ENCODE measurements around the gene PEBP1. TPM values are rescaled to one million over a fixed set of nuclear protein-coding genes. Genes with fewer than 3 reads are reported as not detected.
A peak's percentile ranks its signal among the peaks of the same experiment; 100 is the strongest.

PEBP1 gene
- polyA plus RNA-seq, 2 of the 4 experiments (the other 2 are of a cell fraction), result 169 to 246 TPM

- FAIRE-seq (no peak), DNase-seq (ENCODE audit: low read depth in 1 of 2, low spot score in 1 of 2) (no peak), ATAC-seq (no peak)
- Histone ChIP-seq H3K4me1 (no peaks in the 10 kb centered on the region), H3K4me2 (no peak overlapping the region), H3K9me3 (no peaks in the 10 kb centered on the region), H3K27ac (no peak overlapping the region), H3K4me3 (no peak overlapping the region)
- TF ChIP-seq MYC (IDR thresholded peaks at IDR 0.05; ENCODE audit: borderline replicate concordance, low read length), result no peak
- TF ChIP-seq, protein P1, sequence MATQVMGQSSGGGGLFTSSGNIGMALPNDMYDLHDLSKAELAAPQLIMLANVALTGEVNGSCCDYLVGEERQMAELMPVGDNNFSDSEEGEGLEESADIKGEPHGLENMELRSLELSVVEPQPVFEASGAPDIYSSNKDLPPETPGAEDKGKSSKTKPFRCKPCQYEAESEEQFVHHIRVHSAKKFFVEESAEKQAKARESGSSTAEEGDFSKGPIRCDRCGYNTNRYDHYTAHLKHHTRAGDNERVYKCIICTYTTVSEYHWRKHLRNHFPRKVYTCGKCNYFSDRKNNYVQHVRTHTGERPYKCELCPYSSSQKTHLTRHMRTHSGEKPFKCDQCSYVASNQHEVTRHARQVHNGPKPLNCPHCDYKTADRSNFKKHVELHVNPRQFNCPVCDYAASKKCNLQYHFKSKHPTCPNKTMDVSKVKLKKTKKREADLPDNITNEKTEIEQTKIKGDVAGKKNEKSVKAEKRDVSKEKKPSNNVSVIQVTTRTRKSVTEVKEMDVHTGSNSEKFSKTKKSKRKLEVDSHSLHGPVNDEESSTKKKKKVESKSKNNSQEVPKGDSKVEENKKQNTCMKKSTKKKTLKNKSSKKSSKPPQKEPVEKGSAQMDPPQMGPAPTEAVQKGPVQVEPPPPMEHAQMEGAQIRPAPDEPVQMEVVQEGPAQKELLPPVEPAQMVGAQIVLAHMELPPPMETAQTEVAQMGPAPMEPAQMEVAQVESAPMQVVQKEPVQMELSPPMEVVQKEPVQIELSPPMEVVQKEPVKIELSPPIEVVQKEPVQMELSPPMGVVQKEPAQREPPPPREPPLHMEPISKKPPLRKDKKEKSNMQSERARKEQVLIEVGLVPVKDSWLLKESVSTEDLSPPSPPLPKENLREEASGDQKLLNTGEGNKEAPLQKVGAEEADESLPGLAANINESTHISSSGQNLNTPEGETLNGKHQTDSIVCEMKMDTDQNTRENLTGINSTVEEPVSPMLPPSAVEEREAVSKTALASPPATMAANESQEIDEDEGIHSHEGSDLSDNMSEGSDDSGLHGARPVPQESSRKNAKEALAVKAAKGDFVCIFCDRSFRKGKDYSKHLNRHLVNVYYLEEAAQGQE (IDR thresholded peaks at IDR 0.05), result no peak
- no peak for TF ChIP-seq NPAS2 (CRISPR knock-in tag; IDR thresholded peaks at IDR 0.05; ENCODE audit: borderline replicate concordance)
- no peak for TF ChIP-seq TP53 (CRISPR knock-in tag; IDR thresholded peaks at IDR 0.05)
- TF ChIP-seq HOXB13 (CRISPR knock-in tag; IDR thresholded peaks at IDR 0.05; ENCODE audit: low read depth), result no peak
- TF ChIP-seq SREBF2 (IDR thresholded peaks at IDR 0.05), result no peak
- TF ChIP-seq JUNB (IDR thresholded peaks at IDR 0.05), result no peak
- TF ChIP-seq FOXS1 (CRISPR knock-in tag; IDR thresholded peaks at IDR 0.05), result no peak
- TF ChIP-seq, protein P2, sequence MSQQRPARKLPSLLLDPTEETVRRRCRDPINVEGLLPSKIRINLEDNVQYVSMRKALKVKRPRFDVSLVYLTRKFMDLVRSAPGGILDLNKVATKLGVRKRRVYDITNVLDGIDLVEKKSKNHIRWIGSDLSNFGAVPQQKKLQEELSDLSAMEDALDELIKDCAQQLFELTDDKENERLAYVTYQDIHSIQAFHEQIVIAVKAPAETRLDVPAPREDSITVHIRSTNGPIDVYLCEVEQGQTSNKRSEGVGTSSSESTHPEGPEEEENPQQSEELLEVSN (IDR thresholded peaks at IDR 0.05; ENCODE audit: borderline replicate concordance, low read depth), result no peak
- no peak for TF ChIP-seq EP300 (IDR thresholded peaks at IDR 0.05)
- no peak for TF ChIP-seq HES2 (IDR thresholded peaks at IDR 0.05)
- no peak for TF ChIP-seq HOXB5 (CRISPR knock-in tag; IDR thresholded peaks at IDR 0.05)
- POLR2A ChIA-PET, result no interaction called here
- WGBS (ENCODE audit: missing lambda C conversion rate), result 90% methylated on average over 5 of the region's 5 CpGs
- CTCF ChIA-PET, result interaction anchor here (0.8 to 1.0 kb wide), 3 partner anchors 11 to 16 kb away, joined by 3 to 7 read pairs (median 3); partner anchors contain the start of gene PEBP1
Observed at GRCh38 chr12:118151755-118152154, 15.8 kb downstream of the PEBP1 start.

DNA sequence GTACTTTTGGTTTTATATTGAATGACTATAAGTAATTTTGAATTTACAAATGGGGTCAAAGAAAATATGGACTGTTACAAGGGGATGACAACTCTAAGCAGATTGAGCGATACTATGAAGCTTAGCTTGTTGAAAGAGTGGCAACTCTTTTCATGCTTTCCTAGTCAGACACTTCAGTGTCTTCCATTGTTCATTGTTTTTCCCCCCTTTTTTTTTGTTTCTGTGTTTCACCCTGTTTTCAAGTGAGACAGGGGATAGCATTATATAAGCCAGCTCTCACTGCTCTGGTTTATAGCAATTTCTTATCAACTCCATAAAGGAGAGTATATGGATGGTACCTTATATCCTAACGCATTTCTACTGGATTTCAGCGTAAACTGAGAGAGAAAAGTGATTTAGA, 24.6 kb downstream of the PEBP1 start:
- 95% methylated on average over 3 of the region's 3 CpGs for WGBS (ENCODE audit: missing lambda C conversion rate)
- ChIA-PET POLR2A (no interaction called here), CTCF (interaction anchor here (0.6 to 3.0 kb wide), 5 partner anchors 11 to 383 kb away, joined by 3 to 24 read pairs (median 3); partner anchors contain the start of gene SUDS3)
- TF ChIP-seq FOXS1 (CRISPR knock-in tag; IDR thresholded peaks at IDR 0.05) (no peak), ZNF302 (CRISPR knock-in tag; IDR thresholded peaks at IDR 0.05) (no peak), CBX8 (IDR thresholded peaks at IDR 0.05) (no peak)
- TF ChIP-seq, protein P2 (IDR thresholded peaks at IDR 0.05; ENCODE audit: borderline replicate concordance, low read depth), result no peak
- no peaks in the 10 kb centered on the region for H3K9me3 ChIP-seq
- no peak overlapping the region for H3K4me3 ChIP-seq
- H3K4me1 ChIP-seq, result no peaks in the 10 kb centered on the region
- DNase-seq (ENCODE audit: low read depth in 1 of 2, low spot score in 1 of 2) (no peak), ATAC-seq (no peak), FAIRE-seq (no peak)
- no peak overlapping the region for H3K27ac ChIP-seq
- H3K4me2 ChIP-seq, result no peak overlapping the region

DNA sequence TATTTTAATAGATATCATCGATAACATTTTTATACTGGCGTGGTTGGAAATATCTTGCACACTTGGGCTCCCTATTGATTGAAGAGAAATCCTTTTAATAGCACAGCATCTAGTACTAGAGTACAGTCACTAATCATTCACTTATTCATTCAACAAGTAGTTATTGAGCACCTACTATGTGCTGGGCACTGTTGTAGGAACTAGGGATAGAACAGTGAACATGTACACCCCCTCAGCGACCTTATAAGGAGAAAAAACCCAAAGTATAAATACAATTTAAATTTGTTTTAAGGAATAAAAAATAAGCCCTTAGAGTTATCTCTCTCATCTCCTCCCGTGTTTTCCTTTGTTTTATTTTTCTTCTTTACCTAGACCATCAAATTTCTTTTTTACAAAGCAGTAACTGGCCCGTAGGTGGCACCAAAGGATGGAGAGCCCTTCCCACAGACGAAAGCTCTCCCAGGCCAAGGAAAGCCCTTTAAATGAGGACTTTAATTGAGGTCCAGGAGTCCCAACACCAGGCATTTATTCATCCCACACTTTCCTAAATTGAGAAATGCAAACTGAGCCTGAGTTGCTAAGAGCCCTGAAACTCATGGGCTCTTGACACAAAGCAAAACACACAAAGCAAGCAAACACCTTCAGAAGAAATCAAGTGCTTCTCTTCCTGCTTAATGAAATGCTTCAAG, 29.0 kb downstream of the PEBP1 start:
- peak; percentile 87 to 89 for ATAC-seq
- CTCF ChIA-PET, result interaction anchor here (0.5 to 3.5 kb wide), 18 partner anchors 10 to 290 kb away, joined by 3 to 61 read pairs (median 4); partner anchors contain the start of genes PEBP1, SUDS3 and TAOK3
- no peak for FAIRE-seq

More for the DNA sequence above, 29.0 kb downstream of the PEBP1 start:
- TF ChIP-seq, protein P3, sequence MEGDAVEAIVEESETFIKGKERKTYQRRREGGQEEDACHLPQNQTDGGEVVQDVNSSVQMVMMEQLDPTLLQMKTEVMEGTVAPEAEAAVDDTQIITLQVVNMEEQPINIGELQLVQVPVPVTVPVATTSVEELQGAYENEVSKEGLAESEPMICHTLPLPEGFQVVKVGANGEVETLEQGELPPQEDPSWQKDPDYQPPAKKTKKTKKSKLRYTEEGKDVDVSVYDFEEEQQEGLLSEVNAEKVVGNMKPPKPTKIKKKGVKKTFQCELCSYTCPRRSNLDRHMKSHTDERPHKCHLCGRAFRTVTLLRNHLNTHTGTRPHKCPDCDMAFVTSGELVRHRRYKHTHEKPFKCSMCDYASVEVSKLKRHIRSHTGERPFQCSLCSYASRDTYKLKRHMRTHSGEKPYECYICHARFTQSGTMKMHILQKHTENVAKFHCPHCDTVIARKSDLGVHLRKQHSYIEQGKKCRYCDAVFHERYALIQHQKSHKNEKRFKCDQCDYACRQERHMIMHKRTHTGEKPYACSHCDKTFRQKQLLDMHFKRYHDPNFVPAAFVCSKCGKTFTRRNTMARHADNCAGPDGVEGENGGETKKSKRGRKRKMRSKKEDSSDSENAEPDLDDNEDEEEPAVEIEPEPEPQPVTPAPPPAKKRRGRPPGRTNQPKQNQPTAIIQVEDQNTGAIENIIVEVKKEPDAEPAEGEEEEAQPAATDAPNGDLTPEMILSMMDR (IDR thresholded peaks at IDR 0.05), result peak; percentile 68
- TF ChIP-seq RAD21 (conservative IDR thresholded peaks at IDR 0.05 in 1 of 2, IDR thresholded peaks at IDR 0.05 in 1 of 2) (peak; percentile 70 to 82), SMC3 (IDR thresholded peaks at IDR 0.05) (peak; percentile 55; the same call in 2 of the 3 replicates), KDM1A (IDR thresholded peaks at IDR 0.05; ENCODE audit: low read depth) (no peak), USF2 (IDR thresholded peaks at IDR 0.05) (no peak)
- H3K4me1 ChIP-seq, result no peaks in the 10 kb centered on the region
- POLR2A ChIA-PET, result interaction anchor here (0.6 to 1.0 kb wide), 2 partner anchors 30 to 211 kb away, joined by 4 to 7 read pairs; partner anchors contain the start of gene SUDS3
- H3K9me3 ChIP-seq, result no peaks in the 10 kb centered on the region
- 42% methylated on average over 6 of the region's 6 CpGs for WGBS (ENCODE audit: missing lambda C conversion rate)
- peak; percentile 48 to 51 for DNase-seq (ENCODE audit: low read depth in 1 of 2, low spot score in 1 of 2)
- no peak overlapping the region for H3K27ac ChIP-seq
- H3K4me3 ChIP-seq, result no peak overlapping the region
- H3K4me2 ChIP-seq, result no peak overlapping the region

Data from A549 (cell line).